ENCODE data around the gene MED19.
A peak's percentile ranks its signal among the peaks of the same experiment; 100 is the strongest.
"Not testable (repeated sequence)": the region's sequence is repeated elsewhere in the genome, so short reads cannot be mapped to it uniquely, and the experiment has no call there.

MED19 gene

GRCh38 chr11:57727185-57727584, 15.2 kb upstream of the MED19 start:
- Mint-ChIP-seq H3K4me1 (peaks cover 21% of the 10 kb centered on the region), H3K9me3 (no peaks in the 10 kb centered on the region), H3K4me3 (no peak overlapping the region), H3K27me3 (no peaks in the 10 kb centered on the region), H3K27ac (no peak overlapping the region)
- no peak for ATAC-seq
- DNase-seq: no peak

GRCh38 chr11:57716726-57717125, 4.7 kb upstream of the MED19 start:
- H3K4me1 Mint-ChIP-seq: peaks cover 21% of the 10 kb centered on the region

GRCh38 chr11:57713835-57714234, 1.8 kb upstream of the MED19 start:
- ATAC-seq (no peak), DNase-seq (no peak)
- no peaks in the 10 kb centered on the region for H3K27me3 Mint-ChIP-seq
- H3K9me3 Mint-ChIP-seq: no peaks in the 10 kb centered on the region
- H3K27ac Mint-ChIP-seq: peak overlapping the region; percentile 94 to 97
- H3K4me1 Mint-ChIP-seq: peaks cover 50% of the 10 kb centered on the region
- peak overlapping the region; percentile 81 to 93 for H3K4me3 Mint-ChIP-seq

More at GRCh38 chr11:57716726-57717125, 4.7 kb upstream of the MED19 start:
- H3K4me3 Mint-ChIP-seq, H3K9me3 Mint-ChIP-seq, DNase-seq, H3K27me3 Mint-ChIP-seq, ATAC-seq: not testable (repeated sequence)
- H3K27ac Mint-ChIP-seq: peak overlapping the region in 1 of 2 donors; percentile 63

- no peaks in the 10 kb centered on the region for H3K9me3 Mint-ChIP-seq
- H3K27me3 Mint-ChIP-seq: no peaks in the 10 kb centered on the region
- DNase-seq: peak; percentile 86 to 93
- peaks cover 58% of the 10 kb centered on the region for H3K4me1 Mint-ChIP-seq
- peak; percentile 95 for ATAC-seq
- peak within 1 kb of the TSS; percentile 81 to 93 for H3K4me3 Mint-ChIP-seq
- peak within 1 kb of the TSS; percentile 94 to 97 for H3K27ac Mint-ChIP-seq
These were observed 488 bp upstream of the MED19 start, which contains the start of gene TMX2 for GRCh38 chr11:57712256-57713150. TSS of gene TMX2 (plus strand) at chr11:57712593. CDS start at chr11:57712619, 26 bp downstream.

GRCh38 chr11:57709802-57710367, 2.1 kb downstream of the MED19 start:
- H3K4me3 Mint-ChIP-seq: peak overlapping the region in 1 of 2 donors; percentile 2
- H3K4me1 Mint-ChIP-seq: peaks cover 57% of the 10 kb centered on the region
- DNase-seq: no peak
- ATAC-seq: no peak
- H3K27ac Mint-ChIP-seq: no peak overlapping the region
- H3K27me3 Mint-ChIP-seq: no peaks in the 10 kb centered on the region
- H3K9me3 Mint-ChIP-seq: no peaks in the 10 kb centered on the region

GRCh38 chr11:57705432-57705831, 6.6 kb downstream of the MED19 start:
- ATAC-seq, H3K4me3 Mint-ChIP-seq, H3K9me3 Mint-ChIP-seq, DNase-seq, H3K27ac Mint-ChIP-seq, H3K27me3 Mint-ChIP-seq: not testable (repeated sequence)
- H3K4me1 Mint-ChIP-seq: peaks cover 25% of the 10 kb centered on the region

GRCh38 chr11:57704932-57705331, 7.1 kb downstream of the MED19 start:
- Mint-ChIP-seq H3K9me3 (no peaks in the 10 kb centered on the region), H3K4me1 (peaks cover 20% of the 10 kb centered on the region), H3K27me3 (no peaks in the 10 kb centered on the region), H3K27ac (peak overlapping the region in 1 of 2 donors; percentile 27), H3K4me3 (no peak overlapping the region)
- ATAC-seq (no peak), DNase-seq (no peak)

- peak overlapping the region; percentile 67 to 84 for H3K27ac Mint-ChIP-seq
- DNase-seq (no peak), ATAC-seq (no peak)
- H3K9me3 Mint-ChIP-seq: no peaks in the 10 kb centered on the region
- H3K4me3 Mint-ChIP-seq: no peak overlapping the region
- peaks cover 4% of the 10 kb centered on the region for H3K4me1 Mint-ChIP-seq
- H3K27me3 Mint-ChIP-seq: no peaks in the 10 kb centered on the region
These were observed 8.7 kb downstream of the MED19 start for GRCh38 chr11:57703341-57703740.

- no peaks in the 10 kb centered on the region for H3K9me3 Mint-ChIP-seq
- no peaks in the 10 kb centered on the region for H3K4me1 Mint-ChIP-seq
These were observed 11.6 kb downstream of the MED19 start for GRCh38 chr11:57700425-57700824.

GRCh38 chr11:57699813-57700212, 12.2 kb downstream of the MED19 start:
- Mint-ChIP-seq H3K27ac (no peak overlapping the region), H3K4me3 (no peak overlapping the region), H3K4me1 (no peaks in the 10 kb centered on the region), H3K9me3 (no peaks in the 10 kb centered on the region), H3K27me3 (no peaks in the 10 kb centered on the region)
- DNase-seq (no peak), ATAC-seq (no peak)

More at GRCh38 chr11:57700425-57700824, 11.6 kb downstream of the MED19 start:
- H3K27me3 Mint-ChIP-seq: no peaks in the 10 kb centered on the region
- ATAC-seq (no peak), DNase-seq (no peak)
- no peak overlapping the region for H3K4me3 Mint-ChIP-seq
- peak overlapping the region in 1 of 2 donors; percentile 8 for H3K27ac Mint-ChIP-seq

- ATAC-seq: peak; percentile 12
- no peak for DNase-seq
- H3K27me3 Mint-ChIP-seq: no peaks in the 10 kb centered on the region
- H3K27ac Mint-ChIP-seq: no peak overlapping the region
- H3K4me3 Mint-ChIP-seq: no peak overlapping the region
- H3K9me3 Mint-ChIP-seq: no peaks in the 10 kb centered on the region
- no peaks in the 10 kb centered on the region for H3K4me1 Mint-ChIP-seq
These were observed 13.1 kb downstream of the MED19 start for GRCh38 chr11:57698843-57699365.

- not testable (repeated sequence) for H3K4me3 Mint-ChIP-seq, H3K4me1 Mint-ChIP-seq, H3K27me3 Mint-ChIP-seq, ATAC-seq, DNase-seq, H3K9me3 Mint-ChIP-seq
- peak overlapping the region; percentile 40 to 72 for H3K27ac Mint-ChIP-seq
These were observed 21.5 kb downstream of the MED19 start for GRCh38 chr11:57690474-57690873.

GRCh38 chr11:57681168-57681567, 30.8 kb downstream of the MED19 start:
- H3K4me1 Mint-ChIP-seq: peaks cover 41% of the 10 kb centered on the region
- no peaks in the 10 kb centered on the region for H3K9me3 Mint-ChIP-seq
- peak overlapping the region in 1 of 2 donors; percentile 76 for H3K27ac Mint-ChIP-seq
- DNase-seq (no peak), ATAC-seq (no peak)
- H3K27me3 Mint-ChIP-seq: no peaks in the 10 kb centered on the region
- no peak overlapping the region for H3K4me3 Mint-ChIP-seq

- ATAC-seq (peak; percentile 66), DNase-seq (no peak)
- Mint-ChIP-seq H3K27ac (peak overlapping the region in 1 of 2 donors; percentile 76), H3K4me3 (peak overlapping the region in 1 of 2 donors; percentile 14), H3K4me1 (peaks cover 47% of the 10 kb centered on the region), H3K27me3 (no peaks in the 10 kb centered on the region), H3K9me3 (no peaks in the 10 kb centered on the region)
These were observed 31.5 kb downstream of the MED19 start for GRCh38 chr11:57680552-57680874.

- H3K27me3 Mint-ChIP-seq: no peaks in the 10 kb centered on the region
- no peak overlapping the region for H3K27ac Mint-ChIP-seq
- peaks cover 56% of the 10 kb centered on the region for H3K4me1 Mint-ChIP-seq
- no peaks in the 10 kb centered on the region for H3K9me3 Mint-ChIP-seq
- DNase-seq: no peak
- no peak overlapping the region for H3K4me3 Mint-ChIP-seq
- no peak for ATAC-seq
These were observed 32.6 kb downstream of the MED19 start for GRCh38 chr11:57679396-57679795.

All from stimulated activated naive CD8-positive, alpha-beta T cell treated with anti-CD3 and anti-CD28 coated beads, Interleukin-15, amount 100 ng/mL, for 72 hours (primary cell).